HCT116 (cell line): Measurements from ENCODE around the gene XAGE2. TPM values are rescaled to one million over a fixed set of nuclear protein-coding genes. Genes with fewer than 3 reads are reported as not detected.

Experiments
- ATAC-seq: fragments of 200-7000 bp; cut with Tn5 transposase; 2 replicates; pipeline ENCODE4 v1.9.1; 2020; ENCODE audit warnings: mild to moderate bottlenecking, moderate library complexity
- BruUV-seq: library from RNA; stranded (reverse); fragments of 400-500 nt; replicated peaks from 2 replicates; lab custom pipeline; 2021; lab: Mats Ljungman, UMichigan
- CTCF ChIA-PET: fragments of 300-600 bp; sonication (Branson Sonifier 250); formaldehyde crosslinking; loops from one replicate; lab custom pipeline; 2021; ENCODE audit warnings: antibody characterized with exemption; lab: Charles Lee
- POLR2A ChIA-PET: fragments of 300-600, 350-600 bp; sonication (Branson Sonifier 250); formaldehyde crosslinking; loops from one replicate; lab custom pipeline; 2021; ENCODE audit warnings: antibody characterized with exemption; lab: Charles Lee
- RAD21 ChIA-PET, 2 experiments: fragments of 300-600 bp; sonication (Branson Sonifier 250); formaldehyde crosslinking; loops; one replicate each; lab custom pipeline; 2023; ENCODE audit warnings: low total read pairs in 2 of 2; ENCODE audit not compliant: uncharacterized antibody in 2 of 2, unreplicated experiment in 2 of 2, low non-redundant PET in 1 of 2; lab: Charles Lee
- DNase-seq: peaks from one replicate; pipeline ENCODE4 v3.0.0-alpha.2; 2010; ENCODE audit warnings: low read depth, low spot score
- H2AFZ ChIP-seq: fragments of 200-600 bp; shearing (Covaris generic), sonication (generic); 2 replicates; pipeline ENCODE4 v1.6.1; 2017; ENCODE audit warnings: low read depth, mixed run types, mixed read lengths, antibody characterized with exemption, low read length; ENCODE audit not compliant: poor library complexity, severe bottlenecking
- H3K27ac ChIP-seq: 2 replicates; pipeline ENCODE4 v1.5.1; 2012; ENCODE audit warnings: low read depth, low read length
- H3K27me3 ChIP-seq: fragments of 200-600 bp; sonication (generic); 2 replicates; pipeline ENCODE4 v1.6.1; 2016; ENCODE audit warnings: mixed run types, low read length, mixed read lengths; ENCODE audit not compliant: insufficient read depth
- H3K36me3 ChIP-seq, 2 experiments: fragments of 200-500 bp in 1 of 2; fragments of 200-600 bp in 1 of 2; sonication (Bioruptor generic) in 1 of 2; sonication (generic) in 1 of 2; 2 replicates each; pipeline versions ENCODE4 v1.5.1 to v1.6.1; 2014 to 2016; ENCODE audit warnings: low read length in 2 of 2, inconsistent platforms in 1 of 2, mixed read lengths in 1 of 2, mixed run types in 1 of 2; ENCODE audit not compliant: insufficient read depth in 2 of 2, control insufficient read depth in 1 of 2
- H3K4me1 ChIP-seq, 2 experiments: fragments of 200-600 bp in 1 of 2; sonication (generic) in 1 of 2; 2 replicates each; pipeline versions ENCODE4 v1.5.1 to v1.6.1; 2012 to 2017; ENCODE audit warnings: low read length in 2 of 2, inconsistent platforms in 1 of 2, mild to moderate bottlenecking in 1 of 2, mixed read lengths in 1 of 2, mixed run types in 1 of 2, moderate library complexity in 1 of 2; ENCODE audit not compliant: insufficient read depth in 2 of 2, control insufficient read depth in 1 of 2
- H3K4me2 ChIP-seq: fragments of 200-600 bp; sonication (generic); 2 replicates; pipeline ENCODE4 v1.6.1; 2017; ENCODE audit warnings: mixed run types, low read length, mixed read lengths
- H3K4me3 ChIP-seq, 2 experiments: fragments of 200-600 bp in 1 of 2; sonication (generic) in 1 of 2; replicated peaks in 1 of 2; 2 replicates each; pipeline ENCODE4 v1.5.1; 2011 to 2016; ENCODE audit warnings: low read length in 2 of 2, control low read depth in 1 of 2, low read depth in 1 of 2, mild to moderate bottlenecking in 1 of 2, mixed read lengths in 1 of 2, mixed run types in 1 of 2
- H3K79me2 ChIP-seq: fragments of 200-600 bp; sonication (generic); 2 replicates; pipeline ENCODE4 v1.6.1; 2017; ENCODE audit warnings: mild to moderate bottlenecking, mixed run types, low read length, moderate library complexity, mixed read lengths; ENCODE audit not compliant: insufficient read depth
- H3K9ac ChIP-seq: fragments of 200-600 bp; sonication (generic); 2 replicates; pipeline ENCODE4 v1.6.1; 2016; ENCODE audit warnings: low read length, mixed read lengths
- H3K9me2 ChIP-seq: fragments of 200-600 bp; sonication (generic), shearing (Covaris generic); 2 replicates; pipeline ENCODE4 v1.6.1; 2017; ENCODE audit warnings: mixed run types, mild to moderate bottlenecking, moderate library complexity; ENCODE audit not compliant: insufficient read depth
- H3K9me3 ChIP-seq, 2 experiments: fragments of 200-500 bp in 1 of 2; fragments of 200-600 bp in 1 of 2; sonication (Bioruptor generic) in 1 of 2; sonication (generic) in 1 of 2; 2 replicates each; pipeline ENCODE4 v1.6.1; 2014 to 2017; ENCODE audit warnings: low read length in 2 of 2, mixed read lengths in 2 of 2, inconsistent platforms in 1 of 2, low read depth in 1 of 2, mild to moderate bottlenecking in 1 of 2, mixed run types in 1 of 2, moderate library complexity in 1 of 2; ENCODE audit not compliant: control insufficient read depth in 1 of 2, insufficient read depth in 1 of 2
- H4K20me1 ChIP-seq: fragments of 200-600 bp; sonication (generic), shearing (Covaris generic); 2 replicates; pipeline ENCODE4 v1.6.1; 2017; ENCODE audit warnings: mixed run types, mild to moderate bottlenecking, moderate library complexity; ENCODE audit not compliant: insufficient read depth
- ATF3 ChIP-seq: IDR thresholded peaks from 2 replicates; pipeline ENCODE4 v1.6.1; 2012
- CEBPB ChIP-seq: IDR thresholded peaks from 2 replicates; pipeline ENCODE4 v1.6.1; 2012; ENCODE audit warnings: low read depth
- EGR1 ChIP-seq: IDR thresholded peaks from 2 replicates; pipeline ENCODE4 v1.6.1; 2012; ENCODE audit warnings: low read depth
- EZH2 ChIP-seq: fragments of 200-600 bp; sonication (generic); IDR thresholded peaks from 2 replicates; pipeline ENCODE4 v1.6.1; 2017; ENCODE audit warnings: antibody characterized with exemption, mixed run types
- JUND ChIP-seq: IDR thresholded peaks from 2 replicates; pipeline ENCODE4 v1.6.1; 2012
- POLR2A ChIP-seq: IDR thresholded peaks from 2 replicates; pipeline ENCODE4 v1.7.0; 2011; ENCODE audit warnings: borderline replicate concordance; ENCODE audit not compliant: insufficient read depth, insufficient read length; ENCODE audit errors: extremely low read depth
- POLR2AphosphoS5 ChIP-seq: IDR thresholded peaks from 2 replicates; pipeline ENCODE4 v1.6.1; 2011; ENCODE audit warnings: mild to moderate bottlenecking, low read depth, low read length, moderate library complexity
- REST ChIP-seq: IDR thresholded peaks from 2 replicates; pipeline ENCODE4 v1.6.1; 2012; ENCODE audit warnings: low read depth
- SIN3A ChIP-seq: IDR thresholded peaks from 2 replicates; pipeline ENCODE4 v1.6.1; 2012; ENCODE audit warnings: low read depth
- YY1 ChIP-seq: IDR thresholded peaks from 2 replicates; pipeline ENCODE4 v1.6.1; 2011; ENCODE audit warnings: low read length, low read depth, moderate library complexity, mild to moderate bottlenecking; ENCODE audit not compliant: insufficient replicate concordance; ENCODE audit errors: extremely low read depth
- ZBTB33 ChIP-seq: IDR thresholded peaks from 2 replicates; pipeline ENCODE4 v1.6.1; 2011; ENCODE audit warnings: mild to moderate bottlenecking, low read length, moderate library complexity; ENCODE audit not compliant: insufficient replicate concordance; ENCODE audit errors: extremely low read depth
- ZFX ChIP-seq: fragments of 450-650 bp; IDR thresholded peaks from 2 replicates; pipeline ENCODE4 v1.6.1; 2017
- intact Hi-C: fragments of 100-400 bp; cut with micrococcal nuclease; formaldehyde crosslinking; loops from 2 replicates; pipeline ENCODE4 v1.10.0; 2022
- total RNA-seq: library from RNA; stranded (reverse); gene quantifications from one replicate; pipeline ENCODE4 v1.2.1, GENCODE V29; 2021; ENCODE audit not compliant: unreplicated experiment

Gene XAGE2
- total RNA-seq, 1 experiment from 2014 or later, result not detected

- POLR2A ChIA-PET, result no interaction called here
- no peaks in the 10 kb centered on the region for H3K79me2 ChIP-seq
- H3K4me2 ChIP-seq, result no peak overlapping the region
- RAD21 ChIA-PET, result no interaction called here
- H3K9me3 ChIP-seq, result no peaks in the 10 kb centered on the region
- no peak overlapping the region for H3K9ac ChIP-seq
- CTCF ChIA-PET, result no interaction called here
- H4K20me1 ChIP-seq, result no peaks in the 10 kb centered on the region
- TF ChIP-seq ATF3 (no peak), REST (no peak), SIN3A (no peak), EZH2 (no peak), JUND (no peak), POLR2AphosphoS5 (no peak), YY1 (no peak), POLR2A (no peak), CEBPB (no peak), ZBTB33 (no peak), EGR1 (no peak), ZFX (no peak)
- TF ChIP-seq, all 23 proteins: peak for 0
- H3K27ac ChIP-seq, result no peak overlapping the region
- H3K4me1 ChIP-seq, result peaks cover 0 to 12% of the 10 kb centered on the region in 2 experiments; a peak in 2 of 4 replicates
- no peak overlapping the region for H3K4me3 ChIP-seq
- no TSS peak for BruUV-seq
- H2AFZ ChIP-seq, result no peak overlapping the region
- no peak for DNase-seq
- ATAC-seq, result no peak
- intact Hi-C loops, result no loop called here
- peaks cover 8% of the 10 kb centered on the region for H3K27me3 ChIP-seq
- H3K36me3 ChIP-seq, result no peaks in the 10 kb centered on the region
- no peaks in the 10 kb centered on the region for H3K9me2 ChIP-seq
Observed at GRCh38 chrX:52349681-52350080, 19.1 kb upstream of the XAGE2 start.
